Measurements from ENCODE around the gene ATP9A. TPM values are rescaled to one million over a fixed set of nuclear protein-coding genes. Genes with fewer than 3 reads are reported as not detected.
A peak's percentile ranks its signal among the peaks of the same experiment; 100 is the strongest.

The ATP9A gene
- total and polyA plus RNA-seq, 10 of the 15 experiments (the other 5 are each of a cell fraction or from before 2014, with no cell fraction given): 0.03 to 0.81 (median 0.14) TPM

DNA sequence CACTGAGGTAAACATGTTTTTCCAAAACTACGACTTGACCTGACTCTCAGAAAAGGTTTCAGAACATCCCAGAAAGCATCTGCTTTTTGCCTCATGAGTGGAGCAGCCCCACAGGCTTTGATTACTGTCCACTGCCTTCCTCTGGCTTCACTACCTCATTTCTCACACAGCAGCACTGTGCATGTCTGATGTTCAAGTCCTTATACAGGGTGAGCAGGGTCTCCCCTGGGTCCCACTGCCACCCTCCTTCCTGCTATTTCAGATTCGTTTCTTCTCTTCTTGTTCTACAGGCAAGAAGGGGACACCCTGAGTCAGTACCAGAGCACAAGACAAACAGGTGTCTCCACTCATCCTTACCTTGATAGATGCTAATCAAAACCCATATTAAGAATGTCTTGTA, 161.0 kb downstream of the ATP9A start:
- no peak overlapping the region for H3K9ac ChIP-seq (ENCODE audit: control insufficient read depth, insufficient read depth, low read length)
- DNase-seq (ENCODE audit: low read depth, low spot score) (no peak), FAIRE-seq (no peak), ATAC-seq (peak; percentile 77)
- no peak overlapping the region for H3K4me2 ChIP-seq (ENCODE audit: control insufficient read depth, insufficient read depth)
- no peaks in the 10 kb centered on the region for H4K20me1 ChIP-seq (ENCODE audit: control insufficient read depth, insufficient read depth)
- no peak overlapping the region for H2AFZ ChIP-seq (ENCODE audit: control insufficient read depth, low read depth, low read length)
- H3K4me1 ChIP-seq (ENCODE audit: control insufficient read depth, insufficient read depth, low read length): peaks cover 12% of the 10 kb centered on the region
- BruUV-seq (replicated peaks): no TSS peak
- H3K9me3 ChIP-seq (replicated peaks; ENCODE audit: control insufficient read depth, insufficient read depth, low read length): no peaks in the 10 kb centered on the region
- WGBS (ENCODE audit: insufficient coverage, insufficient replicate concordance, low lambda C conversion rate, missing lambda C conversion rate): 0% methylated on average over 2 of the region's 2 CpGs
- intact Hi-C loops (cut with micrococcal nuclease; ENCODE audit: unreplicated experiment) (no loop called here), in situ Hi-C loops (cut with MboI) (no loop called here)
- SMC1A ChIA-PET (ENCODE audit: uncharacterized antibody, unreplicated experiment): no interaction called here
- no peak overlapping the region for H3K27ac ChIP-seq (ENCODE audit: control insufficient read depth, insufficient read depth)
- POLR2A ChIA-PET: interaction anchor here (0.7 kb wide), 1 partner anchor 8 kb away, joined by 3 read pairs; no protein-coding TSS in a partner anchor
- no peaks in the 10 kb centered on the region for H3K36me3 ChIP-seq (ENCODE audit: control insufficient read depth in 2 of 2, insufficient read depth in 2 of 2, low read length in 1 of 2)
- CTCF ChIA-PET: no interaction called here
- no peak overlapping the region for H3K4me3 ChIP-seq
- H3K27me3 ChIP-seq (replicated peaks in 1 of 2; ENCODE audit: control insufficient read depth in 2 of 2, insufficient read depth in 2 of 2, low read length in 1 of 2): peaks cover 0 to 1% of the 10 kb centered on the region in 2 experiments; a peak in 2 of 4 replicates
- no peaks in the 10 kb centered on the region for H3K79me2 ChIP-seq (ENCODE audit: control insufficient read depth, insufficient read depth, low read length)
- RAD21 ChIA-PET (ENCODE audit: unreplicated experiment): no interaction called here
- no peak for TF ChIP-seq ZNF274 (IDR thresholded peaks at IDR 0.05; ENCODE audit: insufficient read depth, insufficient read length)
- TF ChIP-seq, protein P1, sequence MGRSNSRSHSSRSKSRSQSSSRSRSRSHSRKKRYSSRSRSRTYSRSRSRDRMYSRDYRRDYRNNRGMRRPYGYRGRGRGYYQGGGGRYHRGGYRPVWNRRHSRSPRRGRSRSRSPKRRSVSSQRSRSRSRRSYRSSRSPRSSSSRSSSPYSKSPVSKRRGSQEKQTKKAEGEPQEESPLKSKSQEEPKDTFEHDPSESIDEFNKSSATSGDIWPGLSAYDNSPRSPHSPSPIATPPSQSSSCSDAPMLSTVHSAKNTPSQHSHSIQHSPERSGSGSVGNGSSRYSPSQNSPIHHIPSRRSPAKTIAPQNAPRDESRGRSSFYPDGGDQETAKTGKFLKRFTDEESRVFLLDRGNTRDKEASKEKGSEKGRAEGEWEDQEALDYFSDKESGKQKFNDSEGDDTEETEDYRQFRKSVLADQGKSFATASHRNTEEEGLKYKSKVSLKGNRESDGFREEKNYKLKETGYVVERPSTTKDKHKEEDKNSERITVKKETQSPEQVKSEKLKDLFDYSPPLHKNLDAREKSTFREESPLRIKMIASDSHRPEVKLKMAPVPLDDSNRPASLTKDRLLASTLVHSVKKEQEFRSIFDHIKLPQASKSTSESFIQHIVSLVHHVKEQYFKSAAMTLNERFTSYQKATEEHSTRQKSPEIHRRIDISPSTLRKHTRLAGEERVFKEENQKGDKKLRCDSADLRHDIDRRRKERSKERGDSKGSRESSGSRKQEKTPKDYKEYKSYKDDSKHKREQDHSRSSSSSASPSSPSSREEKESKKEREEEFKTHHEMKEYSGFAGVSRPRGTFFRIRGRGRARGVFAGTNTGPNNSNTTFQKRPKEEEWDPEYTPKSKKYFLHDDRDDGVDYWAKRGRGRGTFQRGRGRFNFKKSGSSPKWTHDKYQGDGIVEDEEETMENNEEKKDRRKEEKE (IDR thresholded peaks at IDR 0.05): no peak
- TF ChIP-seq JUNB (IDR thresholded peaks at IDR 0.05): no peak
- TF ChIP-seq TCF12 (IDR thresholded peaks at IDR 0.05; ENCODE audit: low read depth, low read length): no peak
- TF ChIP-seq RUNX3 (IDR thresholded peaks at IDR 0.05; ENCODE audit: low read length): no peak
- TF ChIP-seq BCL11A (IDR thresholded peaks at IDR 0.05; ENCODE audit: low read depth, low read length): no peak
- TF ChIP-seq, protein P2, sequence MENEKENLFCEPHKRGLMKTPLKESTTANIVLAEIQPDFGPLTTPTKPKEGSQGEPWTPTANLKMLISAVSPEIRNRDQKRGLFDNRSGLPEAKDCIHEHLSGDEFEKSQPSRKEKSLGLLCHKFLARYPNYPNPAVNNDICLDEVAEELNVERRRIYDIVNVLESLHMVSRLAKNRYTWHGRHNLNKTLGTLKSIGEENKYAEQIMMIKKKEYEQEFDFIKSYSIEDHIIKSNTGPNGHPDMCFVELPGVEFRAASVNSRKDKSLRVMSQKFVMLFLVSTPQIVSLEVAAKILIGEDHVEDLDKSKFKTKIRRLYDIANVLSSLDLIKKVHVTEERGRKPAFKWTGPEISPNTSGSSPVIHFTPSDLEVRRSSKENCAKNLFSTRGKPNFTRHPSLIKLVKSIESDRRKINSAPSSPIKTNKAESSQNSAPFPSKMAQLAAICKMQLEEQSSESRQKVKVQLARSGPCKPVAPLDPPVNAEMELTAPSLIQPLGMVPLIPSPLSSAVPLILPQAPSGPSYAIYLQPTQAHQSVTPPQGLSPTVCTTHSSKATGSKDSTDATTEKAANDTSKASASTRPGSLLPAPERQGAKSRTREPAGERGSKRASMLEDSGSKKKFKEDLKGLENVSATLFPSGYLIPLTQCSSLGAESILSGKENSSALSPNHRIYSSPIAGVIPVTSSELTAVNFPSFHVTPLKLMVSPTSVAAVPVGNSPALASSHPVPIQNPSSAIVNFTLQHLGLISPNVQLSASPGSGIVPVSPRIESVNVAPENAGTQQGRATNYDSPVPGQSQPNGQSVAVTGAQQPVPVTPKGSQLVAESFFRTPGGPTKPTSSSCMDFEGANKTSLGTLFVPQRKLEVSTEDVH (IDR thresholded peaks at IDR 0.05; ENCODE audit: low read depth, partially characterized antibody): no peak
- TF ChIP-seq NFXL1 (IDR thresholded peaks at IDR 0.05; ENCODE audit: borderline replicate concordance): no peak
- no peak for TF ChIP-seq MEF2B (IDR thresholded peaks at IDR 0.05; ENCODE audit: partially characterized antibody, poor library complexity, severe bottlenecking)
- no peak for TF ChIP-seq RB1 (IDR thresholded peaks at IDR 0.05; ENCODE audit: borderline replicate concordance)
- no peak for TF ChIP-seq NFIC (IDR thresholded peaks at IDR 0.05; ENCODE audit: low read depth, low read length)
- no peak for TF ChIP-seq NR2F1 (conservative IDR thresholded peaks at IDR 0.05)
- no peak for TF ChIP-seq CHD2 (IDR thresholded peaks at IDR 0.05; ENCODE audit: borderline replicate concordance, low read depth, low read length)
- TF ChIP-seq, protein P3, sequence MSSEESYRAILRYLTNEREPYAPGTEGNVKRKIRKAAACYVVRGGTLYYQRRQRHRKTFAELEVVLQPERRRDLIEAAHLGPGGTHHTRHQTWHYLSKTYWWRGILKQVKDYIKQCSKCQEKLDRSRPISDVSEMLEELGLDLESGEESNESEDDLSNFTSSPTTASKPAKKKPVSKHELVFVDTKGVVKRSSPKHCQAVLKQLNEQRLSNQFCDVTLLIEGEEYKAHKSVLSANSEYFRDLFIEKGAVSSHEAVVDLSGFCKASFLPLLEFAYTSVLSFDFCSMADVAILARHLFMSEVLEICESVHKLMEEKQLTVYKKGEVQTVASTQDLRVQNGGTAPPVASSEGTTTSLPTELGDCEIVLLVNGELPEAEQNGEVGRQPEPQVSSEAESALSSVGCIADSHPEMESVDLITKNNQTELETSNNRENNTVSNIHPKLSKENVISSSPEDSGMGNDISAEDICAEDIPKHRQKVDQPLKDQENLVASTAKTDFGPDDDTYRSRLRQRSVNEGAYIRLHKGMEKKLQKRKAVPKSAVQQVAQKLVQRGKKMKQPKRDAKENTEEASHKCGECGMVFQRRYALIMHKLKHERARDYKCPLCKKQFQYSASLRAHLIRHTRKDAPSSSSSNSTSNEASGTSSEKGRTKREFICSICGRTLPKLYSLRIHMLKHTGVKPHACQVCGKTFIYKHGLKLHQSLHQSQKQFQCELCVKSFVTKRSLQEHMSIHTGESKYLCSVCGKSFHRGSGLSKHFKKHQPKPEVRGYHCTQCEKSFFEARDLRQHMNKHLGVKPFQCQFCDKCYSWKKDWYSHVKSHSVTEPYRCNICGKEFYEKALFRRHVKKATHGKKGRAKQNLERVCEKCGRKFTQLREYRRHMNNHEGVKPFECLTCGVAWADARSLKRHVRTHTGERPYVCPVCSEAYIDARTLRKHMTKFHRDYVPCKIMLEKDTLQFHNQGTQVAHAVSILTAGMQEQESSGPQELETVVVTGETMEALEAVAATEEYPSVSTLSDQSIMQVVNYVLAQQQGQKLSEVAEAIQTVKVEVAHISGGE (CRISPR knock-in tag; IDR thresholded peaks at IDR 0.05): no peak
- TF ChIP-seq MEF2A (IDR thresholded peaks at IDR 0.05; ENCODE audit: insufficient read depth, low read depth, low read length): no peak
- TF ChIP-seq PML (IDR thresholded peaks at IDR 0.05; ENCODE audit: low read length): no peak
- no peak for TF ChIP-seq BRCA1 (IDR thresholded peaks at IDR 0.05; ENCODE audit: low read depth, low read length)

Data from GM12878 (cell line).